Measurements from ENCODE around the gene SHISAL2A.
"Not testable (repeated sequence)": the region's sequence is repeated elsewhere in the genome, so short reads cannot be mapped to it uniquely, and the experiment has no call there.

Gene SHISAL2A

DNA sequence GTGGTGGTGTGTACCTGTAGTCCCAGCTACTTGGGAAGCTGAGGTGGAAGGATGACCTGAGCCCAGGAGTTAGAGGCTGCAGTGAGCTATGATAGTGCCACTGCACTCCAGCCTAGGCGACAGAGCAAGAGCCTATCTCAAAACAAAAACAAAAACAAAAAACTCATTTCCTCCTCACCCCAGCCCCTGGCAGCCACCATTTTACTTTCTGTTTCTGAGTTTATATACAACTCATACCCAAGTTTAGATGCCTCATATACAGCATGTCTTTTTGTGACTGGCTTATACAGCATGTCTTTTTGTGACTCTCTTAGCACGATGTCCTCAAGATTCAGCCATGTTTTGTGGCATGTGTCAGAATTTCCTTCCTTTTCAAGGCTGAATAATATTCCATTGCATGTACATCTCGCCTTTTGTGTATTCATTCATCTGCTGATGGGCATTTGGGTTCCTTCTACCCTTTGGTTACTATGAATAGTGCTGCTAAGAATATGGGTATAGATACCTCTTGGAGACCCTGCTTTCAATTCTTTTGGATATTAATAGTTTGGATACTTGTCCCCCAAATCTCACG is 50.5 kb downstream of the SHISAL2A start:
- Histone ChIP-seq H4K12ac (ENCODE audit: low read depth, low read length) (no peak overlapping the region), H2BK5ac (ENCODE audit: low read depth, low read length, poor library complexity) (no peak overlapping the region), H3K27ac (ENCODE audit: low read depth, low read length) (no peak overlapping the region), H3K14ac (ENCODE audit: low read length) (no peak overlapping the region), H3K23ac (ENCODE audit: low read length) (no peak overlapping the region), H2AK5ac (ENCODE audit: low read length) (no peak overlapping the region), H3K79me1 (ENCODE audit: low read length) (peaks cover 4% of the 10 kb centered on the region), H4K91ac (ENCODE audit: low read depth, low read length) (no peak overlapping the region), H3K79me2 (ENCODE audit: control insufficient read depth, insufficient read depth, low read length, poor library complexity) (no peaks in the 10 kb centered on the region), H3K4me1 (ENCODE audit: control insufficient read depth in 1 of 2, insufficient read depth in 2 of 2, low read length in 2 of 2) (no peaks in the 10 kb centered on the region), H2AFZ (ENCODE audit: insufficient read depth, low read length, poor library complexity) (no peak overlapping the region), H3K4ac (ENCODE audit: low read depth, low read length) (no peak overlapping the region), H3K18ac (ENCODE audit: low read length) (no peak overlapping the region), H2BK120ac (ENCODE audit: insufficient read depth, low read length, poor library complexity) (no peak overlapping the region), H3K9ac (ENCODE audit: low read length) (no peak overlapping the region), H3K4me2 (ENCODE audit: low read length) (no peak overlapping the region), H3K27me3 (ENCODE audit: insufficient read depth, low read length) (no peaks in the 10 kb centered on the region), H2BK12ac (ENCODE audit: low read length) (no peak overlapping the region), H3K9me3 (ENCODE audit: insufficient read depth, low read depth, low read length) (no peaks in the 10 kb centered on the region), H3K4me3 (ENCODE audit: low read depth, low read length) (no peak overlapping the region), H3K36me3 (ENCODE audit: control insufficient read depth in 1 of 2, insufficient read depth in 2 of 2, low read length in 2 of 2) (peaks cover 7 to 11% of the 10 kb centered on the region in 2 experiments), H4K8ac (ENCODE audit: low read depth, low read length) (no peak overlapping the region)
- DNase-seq, result no peak
- WGBS (ENCODE audit: extremely low coverage, insufficient coverage, insufficient read length), result no CpG with 5 or more reads among the region's 4 CpGs

DNA sequence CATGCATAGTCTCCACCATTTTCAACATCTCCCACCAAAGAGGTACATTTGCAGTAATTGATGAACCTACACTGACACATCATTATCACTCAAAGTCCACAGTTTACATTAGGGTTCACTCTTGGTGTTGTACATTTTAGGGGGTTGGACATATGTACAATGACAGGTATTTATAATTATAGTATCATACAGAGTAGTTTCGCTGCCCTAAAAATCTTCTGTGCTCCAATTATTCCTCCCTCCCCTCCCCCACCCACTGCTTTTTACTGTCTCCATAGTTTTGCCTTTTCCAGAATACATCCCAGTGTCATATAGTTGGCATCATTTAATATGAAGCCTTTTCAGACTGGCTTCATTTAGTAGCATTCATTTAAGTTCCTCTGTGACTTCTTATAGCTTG is 51.6 kb downstream of the SHISAL2A start:
- WGBS (ENCODE audit: extremely low coverage, insufficient coverage, insufficient read length), result no CpG with 5 or more reads among the region's 1 CpG
- Histone ChIP-seq H3K79me2 (ENCODE audit: control insufficient read depth, insufficient read depth, low read length, poor library complexity) (no peaks in the 10 kb centered on the region), H3K27ac (ENCODE audit: low read depth, low read length) (no peak overlapping the region)

DNA sequence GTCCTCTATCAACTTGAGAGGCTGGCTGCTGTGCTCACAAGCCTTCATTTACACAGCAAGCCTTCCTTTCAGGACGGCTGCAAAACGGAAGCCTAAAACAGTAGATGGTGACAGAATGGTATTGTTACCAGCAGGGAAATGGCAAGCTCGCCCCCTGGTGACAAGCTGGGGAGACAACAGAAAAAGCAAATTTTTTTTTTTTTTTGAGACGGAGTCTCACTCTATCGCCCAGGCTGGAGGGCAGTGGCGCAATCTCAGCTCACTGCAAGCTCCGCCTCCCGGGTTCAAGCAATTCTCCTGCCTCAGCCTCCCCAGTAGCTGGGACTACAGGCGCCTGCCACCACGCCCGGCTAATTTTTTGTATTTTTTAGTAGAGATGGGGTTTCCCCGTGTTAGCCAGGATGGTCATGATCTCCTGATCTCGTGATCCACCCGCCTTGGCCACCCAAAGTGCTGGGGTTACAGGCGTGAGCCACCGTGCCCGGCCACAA is 53.3 kb downstream of the SHISAL2A start:
- not testable (repeated sequence) for H2BK5ac ChIP-seq (ENCODE audit: low read depth, low read length, poor library complexity); H3K18ac ChIP-seq (ENCODE audit: low read length); H3K79me1 ChIP-seq (ENCODE audit: low read length); H3K27me3 ChIP-seq (ENCODE audit: insufficient read depth, low read length); H3K27ac ChIP-seq (ENCODE audit: low read depth, low read length); H4K91ac ChIP-seq (ENCODE audit: low read depth, low read length); H3K9me3 ChIP-seq (ENCODE audit: insufficient read depth, low read depth, low read length); H3K4me2 ChIP-seq (ENCODE audit: low read length); H2BK120ac ChIP-seq (ENCODE audit: insufficient read depth, low read length, poor library complexity); H3K9ac ChIP-seq (ENCODE audit: low read length); H3K4ac ChIP-seq (ENCODE audit: low read depth, low read length); H4K12ac ChIP-seq (ENCODE audit: low read depth, low read length); H3K23ac ChIP-seq (ENCODE audit: low read length); H3K14ac ChIP-seq (ENCODE audit: low read length); H3K4me3 ChIP-seq (ENCODE audit: low read depth, low read length); H4K8ac ChIP-seq (ENCODE audit: low read depth, low read length); H3K79me2 ChIP-seq (ENCODE audit: control insufficient read depth, insufficient read depth, low read length, poor library complexity); H2AK5ac ChIP-seq (ENCODE audit: low read length); H2AFZ ChIP-seq (ENCODE audit: insufficient read depth, low read length, poor library complexity); H3K4me1 ChIP-seq (ENCODE audit: control insufficient read depth in 1 of 2, insufficient read depth in 2 of 2, low read length in 2 of 2)
- peak; percentile 41 to 82 for DNase-seq
- WGBS (ENCODE audit: extremely low coverage, insufficient coverage, insufficient read length), result no CpG with 5 or more reads among the region's 17 CpGs
- H3K36me3 ChIP-seq (ENCODE audit: control insufficient read depth in 1 of 2, insufficient read depth in 2 of 2, low read length in 2 of 2), result peaks cover 12 to 17% of the 10 kb centered on the region in 2 experiments
- H2BK12ac ChIP-seq (ENCODE audit: low read length), result peak overlapping the region; percentile 23

More for the DNA sequence above, 51.6 kb downstream of the SHISAL2A start:
- peaks cover 7 to 12% of the 10 kb centered on the region in 2 experiments for H3K36me3 ChIP-seq (ENCODE audit: control insufficient read depth in 1 of 2, insufficient read depth in 2 of 2, low read length in 2 of 2)
- H3K4me3 ChIP-seq (ENCODE audit: low read depth, low read length), result no peak overlapping the region
- H2BK120ac ChIP-seq (ENCODE audit: insufficient read depth, low read length, poor library complexity), result no peak overlapping the region
- no peak overlapping the region for H4K91ac ChIP-seq (ENCODE audit: low read depth, low read length)
- H3K4me1 ChIP-seq (ENCODE audit: control insufficient read depth in 1 of 2, insufficient read depth in 2 of 2, low read length in 2 of 2), result no peaks in the 10 kb centered on the region
- peaks cover 4% of the 10 kb centered on the region for H3K79me1 ChIP-seq (ENCODE audit: low read length)
- no peak overlapping the region for H3K18ac ChIP-seq (ENCODE audit: low read length)
- no peak overlapping the region for H3K14ac ChIP-seq (ENCODE audit: low read length)
- no peak overlapping the region for H4K8ac ChIP-seq (ENCODE audit: low read depth, low read length)
- H3K23ac ChIP-seq (ENCODE audit: low read length), result no peak overlapping the region
- H2BK5ac ChIP-seq (ENCODE audit: low read depth, low read length, poor library complexity), result no peak overlapping the region
- H2AK5ac ChIP-seq (ENCODE audit: low read length), result no peak overlapping the region
- H4K12ac ChIP-seq (ENCODE audit: low read depth, low read length), result no peak overlapping the region
- H3K4ac ChIP-seq (ENCODE audit: low read depth, low read length), result no peak overlapping the region
- H3K27me3 ChIP-seq (ENCODE audit: insufficient read depth, low read length), result no peaks in the 10 kb centered on the region
- no peak for DNase-seq
- no peaks in the 10 kb centered on the region for H3K9me3 ChIP-seq (ENCODE audit: insufficient read depth, low read depth, low read length)
- H3K9ac ChIP-seq (ENCODE audit: low read length), result no peak overlapping the region
- no peak overlapping the region for H2AFZ ChIP-seq (ENCODE audit: insufficient read depth, low read length, poor library complexity)
- H2BK12ac ChIP-seq (ENCODE audit: low read length), result no peak overlapping the region
- H3K4me2 ChIP-seq (ENCODE audit: low read length), result no peak overlapping the region

DNA sequence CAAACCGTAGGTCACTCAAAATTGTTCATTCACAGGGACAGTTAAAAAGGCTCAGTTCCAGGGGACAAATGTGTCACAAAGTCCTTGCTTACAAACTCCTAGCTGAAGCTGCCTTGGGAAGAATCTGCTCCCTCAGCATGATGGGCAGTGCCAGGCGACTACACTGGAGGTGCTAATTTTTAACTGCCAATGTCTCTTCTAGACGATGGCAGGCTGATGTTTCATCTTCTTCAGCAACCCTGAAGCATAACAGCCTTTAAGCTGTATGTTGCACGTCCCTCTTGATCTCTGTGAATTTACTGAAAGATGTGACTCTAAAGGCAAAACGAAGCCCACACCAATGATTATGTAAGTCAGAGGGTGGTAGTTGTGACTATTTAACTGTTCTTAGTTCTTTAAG is 53.9 kb downstream of the SHISAL2A start:
- H3K4me2 ChIP-seq (ENCODE audit: low read length), result no peak overlapping the region
- no peak overlapping the region for H3K4me3 ChIP-seq (ENCODE audit: low read depth, low read length)
- H3K9ac ChIP-seq (ENCODE audit: low read length), result no peak overlapping the region
- no peak overlapping the region for H2AFZ ChIP-seq (ENCODE audit: insufficient read depth, low read length, poor library complexity)
- no peak overlapping the region for H4K91ac ChIP-seq (ENCODE audit: low read depth, low read length)
- H3K14ac ChIP-seq (ENCODE audit: low read length), result no peak overlapping the region
- H3K27ac ChIP-seq (ENCODE audit: low read depth, low read length), result no peak overlapping the region
- no CpG with 5 or more reads among the region's 5 CpGs for WGBS (ENCODE audit: extremely low coverage, insufficient coverage, insufficient read length)
- H3K79me1 ChIP-seq (ENCODE audit: low read length), result no peaks in the 10 kb centered on the region
- H3K4ac ChIP-seq (ENCODE audit: low read depth, low read length), result no peak overlapping the region
- no peak overlapping the region for H3K18ac ChIP-seq (ENCODE audit: low read length)
- H3K36me3 ChIP-seq (ENCODE audit: control insufficient read depth in 1 of 2, insufficient read depth in 2 of 2, low read length in 2 of 2), result peaks cover 12 to 18% of the 10 kb centered on the region in 2 experiments
- H2BK5ac ChIP-seq (ENCODE audit: low read depth, low read length, poor library complexity), result no peak overlapping the region
- H2AK5ac ChIP-seq (ENCODE audit: low read length), result no peak overlapping the region
- H2BK120ac ChIP-seq (ENCODE audit: insufficient read depth, low read length, poor library complexity), result no peak overlapping the region
- no peak overlapping the region for H4K12ac ChIP-seq (ENCODE audit: low read depth, low read length)
- no peak overlapping the region for H2BK12ac ChIP-seq (ENCODE audit: low read length)
- no peak overlapping the region for H3K23ac ChIP-seq (ENCODE audit: low read length)
- DNase-seq, result no peak
- no peaks in the 10 kb centered on the region for H3K9me3 ChIP-seq (ENCODE audit: insufficient read depth, low read depth, low read length)
- no peaks in the 10 kb centered on the region for H3K4me1 ChIP-seq (ENCODE audit: control insufficient read depth in 1 of 2, insufficient read depth in 2 of 2, low read length in 2 of 2)
- no peaks in the 10 kb centered on the region for H3K27me3 ChIP-seq (ENCODE audit: insufficient read depth, low read length)
- no peak overlapping the region for H4K8ac ChIP-seq (ENCODE audit: low read depth, low read length)
- no peaks in the 10 kb centered on the region for H3K79me2 ChIP-seq (ENCODE audit: control insufficient read depth, insufficient read depth, low read length, poor library complexity)
